CD4-positive, CD25-positive, alpha-beta regulatory T cell (primary cell): Measurements from ENCODE around the gene RHBG. TPM values are rescaled to one million over a fixed set of nuclear protein-coding genes. Genes with fewer than 3 reads are reported as not detected.

Experiments
- ATAC-seq, 2 donors: fragments of 150-1000 bp; cut with Tn5 transposase; one replicate each; pipeline ENCODE4 v1.10.0; 2021; ENCODE audit warnings: low read depth in 2 of 2, moderate number of reproducible peaks in 2 of 2, moderate library complexity in 1 of 2
- DNase-seq, 3 donors: peaks; one replicate each; pipeline versions ENCODE4 v3.0.0 to v3.0.0-alpha.2; 2012 to 2022; ENCODE audit warnings: mixed read lengths in 1 of 3
- H3K27ac ChIP-seq: one replicate; pipeline ENCODE4 v1.7.0; 2013; ENCODE audit warnings: mild to moderate bottlenecking, low read length; ENCODE audit not compliant: insufficient read depth, poor library complexity, severe bottlenecking
- H3K27me3 ChIP-seq: one replicate; pipeline ENCODE4 v1.7.0; 2013; ENCODE audit warnings: low read length; ENCODE audit not compliant: control insufficient read depth, insufficient read depth
- H3K36me3 ChIP-seq: one replicate; pipeline ENCODE4 v1.7.0; 2013; ENCODE audit warnings: mild to moderate bottlenecking, low read length, moderate library complexity; ENCODE audit not compliant: control insufficient read depth, insufficient read depth
- H3K4me1 ChIP-seq: 2 replicates; pipeline ENCODE4 v1.7.0; 2013; ENCODE audit warnings: mild to moderate bottlenecking, low read length; ENCODE audit not compliant: insufficient read depth, control insufficient read depth, poor library complexity, severe bottlenecking
- H3K4me3 ChIP-seq: one replicate; pipeline ENCODE4 v1.7.0; 2013; ENCODE audit warnings: low read depth, mild to moderate bottlenecking, low read length, moderate library complexity
- H3K9me3 ChIP-seq, 2 experiments: 1 replicate in 1 of 2; 2 replicates in 1 of 2; pipeline ENCODE4 v1.7.0; 2013; ENCODE audit warnings: low read length in 2 of 2, mild to moderate bottlenecking in 1 of 2, moderate library complexity in 1 of 2; ENCODE audit not compliant: control insufficient read depth in 2 of 2
- H3K27ac Mint-ChIP-seq, 3 donors: one replicate each; pipeline ENCODE4 v1.8.0; 2020 to 2022; ENCODE audit warnings: mild to moderate bottlenecking in 3 of 3, mixed read lengths in 3 of 3, moderate library complexity in 2 of 3
- H3K27me3 Mint-ChIP-seq: one replicate; pipeline ENCODE4 v1.8.0; 2022; ENCODE audit warnings: mild to moderate bottlenecking, mixed read lengths
- H3K36me3 Mint-ChIP-seq: one replicate; pipeline ENCODE4 v1.8.0; 2020; ENCODE audit warnings: mixed read lengths
- H3K4me1 Mint-ChIP-seq, 4 donors: one replicate each; pipeline ENCODE4 v1.8.0; 2020 to 2022; ENCODE audit warnings: mixed read lengths in 4 of 4, mild to moderate bottlenecking in 1 of 4
- H3K4me3 Mint-ChIP-seq, 4 donors: one replicate each; pipeline ENCODE4 v1.8.0; 2020 to 2022; ENCODE audit warnings: mild to moderate bottlenecking in 4 of 4, mixed read lengths in 4 of 4, moderate library complexity in 3 of 4
- H3K9me3 Mint-ChIP-seq, 7 donors: one replicate each; pipeline ENCODE4 v1.8.0; 2020 to 2022; ENCODE audit warnings: mixed read lengths in 7 of 7, mild to moderate bottlenecking in 3 of 7, moderate library complexity in 2 of 7
- polyA plus RNA-seq, 4 donors: library from polyadenylated mRNA; unstranded; fragments of 300-500 nt; fragmentation: Illumina TruSeq; gene quantifications; one replicate each; pipeline ENCODE4 v1.2.3, GENCODE V29; 2021
- total RNA-seq: library from RNA; stranded (reverse); gene quantifications from one replicate; pipeline ENCODE4 v1.2.3, GENCODE V29; 2022

Gene RHBG
- total and polyA plus RNA-seq, 5 donors from 2014 or later, result not detected

GRCh38 chr1:156372876-156373275 lies 3.9 kb downstream of the RHBG start:
- H3K4me3 Mint-ChIP-seq, result no peak overlapping the region
- no peaks in the 10 kb centered on the region for H3K9me3 ChIP-seq
- H3K27me3 ChIP-seq, result peaks cover 15% of the 10 kb centered on the region
- ATAC-seq, result no peak
- H3K4me1 Mint-ChIP-seq, result peaks cover 0 to 7% (median 2%) of the 10 kb centered on the region in 4 donors
- peaks cover 0 to 4% (median 0%) of the 10 kb centered on the region in 7 donors for H3K9me3 Mint-ChIP-seq
- no peak overlapping the region for H3K27ac Mint-ChIP-seq
- no peaks in the 10 kb centered on the region for H3K36me3 Mint-ChIP-seq
- H3K27ac ChIP-seq, result no peak overlapping the region
- no peak for DNase-seq
- H3K27me3 Mint-ChIP-seq, result peaks cover 61% of the 10 kb centered on the region
- no peaks in the 10 kb centered on the region for H3K36me3 ChIP-seq
- peaks cover 5% of the 10 kb centered on the region for H3K4me1 ChIP-seq
- no peak overlapping the region for H3K4me3 ChIP-seq

GRCh38 chr1:156373546-156373945 lies 4.5 kb downstream of the RHBG start:
- no peaks in the 10 kb centered on the region for H3K9me3 ChIP-seq
- Mint-ChIP-seq H3K27me3 (peaks cover 54% of the 10 kb centered on the region), H3K4me3 (no peak overlapping the region), H3K4me1 (peaks cover 0 to 7% (median 2%) of the 10 kb centered on the region in 4 donors), H3K36me3 (no peaks in the 10 kb centered on the region), H3K9me3 (peaks cover 0 to 4% (median 0%) of the 10 kb centered on the region in 7 donors), H3K27ac (no peak overlapping the region)
- H3K4me1 ChIP-seq, result peaks cover 5% of the 10 kb centered on the region
- H3K4me3 ChIP-seq, result no peak overlapping the region
- H3K36me3 ChIP-seq, result no peaks in the 10 kb centered on the region
- H3K27ac ChIP-seq, result no peak overlapping the region
- DNase-seq (no peak), ATAC-seq (no peak)
- peaks cover 15% of the 10 kb centered on the region for H3K27me3 ChIP-seq

- Mint-ChIP-seq H3K9me3 (peaks cover 0 to 1% (median 0%) of the 10 kb centered on the region in 7 donors), H3K27me3 (peaks cover 44% of the 10 kb centered on the region)
Observed at GRCh38 chr1:156376146-156376545, 7.1 kb downstream of the RHBG start.

GRCh38 chr1:156376958-156377919 lies 8.2 kb downstream of the RHBG start:
- Mint-ChIP-seq H3K27me3 (peaks cover 33% of the 10 kb centered on the region), H3K9me3 (peaks cover 0 to 1% (median 0%) of the 10 kb centered on the region in 7 donors), H3K36me3 (no peaks in the 10 kb centered on the region), H3K27ac (peak overlapping the region in 1 of 3 donors; percentile 63), H3K4me1 (no peaks in the 10 kb centered on the region), H3K4me3 (no peak overlapping the region)
- H3K27me3 ChIP-seq, result peaks cover 3% of the 10 kb centered on the region
- H3K9me3 ChIP-seq, result no peaks in the 10 kb centered on the region
- no peaks in the 10 kb centered on the region for H3K4me1 ChIP-seq
- no peak overlapping the region for H3K4me3 ChIP-seq
- DNase-seq, result no peak
- no peak for ATAC-seq
- no peak overlapping the region for H3K27ac ChIP-seq
- H3K36me3 ChIP-seq, result no peaks in the 10 kb centered on the region

More at GRCh38 chr1:156376146-156376545, 7.1 kb downstream of the RHBG start:
- Mint-ChIP-seq H3K4me3 (no peak overlapping the region), H3K4me1 (no peaks in the 10 kb centered on the region), H3K27ac (no peak overlapping the region), H3K36me3 (no peaks in the 10 kb centered on the region)
- H3K27me3 ChIP-seq, result peaks cover 8% of the 10 kb centered on the region
- ATAC-seq, result no peak
- no peak for DNase-seq
- no peaks in the 10 kb centered on the region for H3K9me3 ChIP-seq
- H3K27ac ChIP-seq, result no peak overlapping the region
- H3K4me1 ChIP-seq, result no peaks in the 10 kb centered on the region
- H3K36me3 ChIP-seq, result no peaks in the 10 kb centered on the region
- no peak overlapping the region for H3K4me3 ChIP-seq

GRCh38 chr1:156378557-156378956 lies 9.5 kb downstream of the RHBG start:
- no peak for ATAC-seq

GRCh38 chr1:156379420-156380165 lies 10.6 kb downstream of the RHBG start:
- no peak for ATAC-seq
- no peaks in the 10 kb centered on the region for H3K27me3 ChIP-seq
- Mint-ChIP-seq H3K4me1 (no peaks in the 10 kb centered on the region), H3K27me3 (peaks cover 16% of the 10 kb centered on the region), H3K27ac (no peak overlapping the region), H3K9me3 (peaks cover 0 to 1% (median 0%) of the 10 kb centered on the region in 7 donors), H3K4me3 (no peak overlapping the region), H3K36me3 (no peaks in the 10 kb centered on the region)
- no peaks in the 10 kb centered on the region for H3K4me1 ChIP-seq
- no peak for DNase-seq
- no peaks in the 10 kb centered on the region for H3K36me3 ChIP-seq
- H3K27ac ChIP-seq, result no peak overlapping the region
- H3K4me3 ChIP-seq, result no peak overlapping the region
- H3K9me3 ChIP-seq, result no peaks in the 10 kb centered on the region

More at GRCh38 chr1:156378557-156378956, 9.5 kb downstream of the RHBG start:
- peaks cover 0 to 1% (median 0%) of the 10 kb centered on the region in 7 donors for H3K9me3 Mint-ChIP-seq
- H3K4me1 Mint-ChIP-seq, result no peaks in the 10 kb centered on the region
- DNase-seq, result no peak
- no peak overlapping the region for H3K4me3 Mint-ChIP-seq
- no peak overlapping the region for H3K27ac Mint-ChIP-seq
- H3K36me3 Mint-ChIP-seq, result no peaks in the 10 kb centered on the region
- H3K4me3 ChIP-seq, result no peak overlapping the region
- H3K9me3 ChIP-seq, result no peaks in the 10 kb centered on the region
- H3K4me1 ChIP-seq, result no peaks in the 10 kb centered on the region
- peaks cover 21% of the 10 kb centered on the region for H3K27me3 Mint-ChIP-seq
- H3K27me3 ChIP-seq, result peaks cover 2% of the 10 kb centered on the region
- H3K36me3 ChIP-seq, result no peaks in the 10 kb centered on the region
- no peak overlapping the region for H3K27ac ChIP-seq

GRCh38 chr1:156382561-156382960 lies 13.6 kb downstream of the RHBG start:
- ATAC-seq, result no peak
- Mint-ChIP-seq H3K27ac (no peak overlapping the region), H3K9me3 (no peaks in the 10 kb centered on the region), H3K36me3 (no peaks in the 10 kb centered on the region), H3K27me3 (peaks cover 28% of the 10 kb centered on the region), H3K4me3 (no peak overlapping the region), H3K4me1 (peaks cover 0 to 8% (median 5%) of the 10 kb centered on the region in 4 donors)
- DNase-seq, result no peak
- Histone ChIP-seq H3K27ac (no peak overlapping the region), H3K4me3 (no peak overlapping the region), H3K4me1 (peaks cover 5% of the 10 kb centered on the region), H3K36me3 (no peaks in the 10 kb centered on the region), H3K9me3 (no peaks in the 10 kb centered on the region), H3K27me3 (no peaks in the 10 kb centered on the region)
